Measurements from ENCODE around the gene ZNF217. TPM values are rescaled to one million over a fixed set of nuclear protein-coding genes. Genes with fewer than 3 reads are reported as not detected.

ZNF217 gene
- total and polyA plus RNA-seq, 9 of the 15 experiments (the other 6 are each of a cell fraction or from before 2014, with no cell fraction given): 3.0 to 41.8 (median 16.8) TPM

- peak; percentile 73; the same call in 1 of the 2 replicates for TF ChIP-seq ZNF175 (CRISPR knock-in tag; IDR thresholded peaks at IDR 0.05; ENCODE audit: low read depth)
- no peak; the same call in 1 of the 2 replicates for TF ChIP-seq ESRRA (IDR thresholded peaks at IDR 0.05; ENCODE audit: borderline replicate concordance, low read depth)
- no peak for TF ChIP-seq ZKSCAN1 (IDR thresholded peaks at IDR 0.05; ENCODE audit: low read depth, low read length)
- TF ChIP-seq ELF1 (tag; IDR thresholded peaks at IDR 0.05): no peak
- no peak for TF ChIP-seq ZNF79 (CRISPR knock-in tag; IDR thresholded peaks at IDR 0.05; ENCODE audit: low read depth)
- no peak for TF ChIP-seq SIX5 (IDR thresholded peaks at IDR 0.05; ENCODE audit: borderline replicate concordance in 1 of 2, insufficient read depth in 1 of 2, low read depth in 1 of 2, low read length in 2 of 2)
- no peak; the same call in 1 of the 2 replicates for TF ChIP-seq JUND (IDR thresholded peaks at IDR 0.05; ENCODE audit: borderline replicate concordance, low read depth, low read length)
- no peak; the same call in 2 of the 3 replicates for TF ChIP-seq JUND (tag; IDR thresholded peaks at IDR 0.05; ENCODE audit: borderline replicate concordance, low read depth, low read length)
- TF ChIP-seq CBX8 (IDR thresholded peaks at IDR 0.05; ENCODE audit: borderline replicate concordance, extremely low read depth, low read depth, low read length, poor library complexity, severe bottlenecking): no peak
- no peak for TF ChIP-seq NFYB (IDR thresholded peaks at IDR 0.05; ENCODE audit: extremely low read depth, insufficient read length)
- no peak for TF ChIP-seq ZNF140 (CRISPR knock-in tag; IDR thresholded peaks at IDR 0.05)
- no peak for TF ChIP-seq ARID3B (CRISPR knock-in tag; IDR thresholded peaks at IDR 0.05; ENCODE audit: borderline replicate concordance)
Observed at GRCh38 chr20:53594068-53595017, 704 bp upstream of the ZNF217 start (continued).
